ENCODE results near the gene RTN3. TPM values are rescaled to one million over a fixed set of nuclear protein-coding genes. Genes with fewer than 3 reads are reported as not detected.
"Not testable (repeated sequence)": the region's sequence is repeated elsewhere in the genome, so short reads cannot be mapped to it uniquely, and the experiment has no call there.

RTN3 gene
- 100 to 1,000 TPM; 147 to 398 TPM for total RNA-seq
- 100 to 1,000 TPM; 696 to 805 TPM for polyA plus RNA-seq (ENCODE audit: insufficient read length in 2 of 2)
- long read RNA-seq, donor 1, full-length matches to known transcripts, result 317 of 424 reads
- long read RNA-seq, donor 1, partial matches to known transcripts, result 80 of 424 reads
- long read RNA-seq, donor 1, other reads (novel, unspliced or antisense), result 27 of 424 reads
- long read RNA-seq, donor 2, full-length matches to known transcripts, result 140 of 190 reads
- long read RNA-seq, donor 2, partial matches to known transcripts, result 39 of 190 reads
- long read RNA-seq, donor 2, other reads (novel, unspliced or antisense), result 11 of 190 reads
- long read RNA-seq, donor 3, transcript RTN3-205 (8 exons, 2,645 nt), result minor isoform, 9 of 413 reads
- long read RNA-seq, donor 3, transcript RTN3-208 (7 exons, 2,532 nt), result major isoform, 147 of 413 reads
- long read RNA-seq, donor 3, transcript RTN3-203 (6 exons, 2,524 nt), result minor isoform, 7 of 413 reads
- long read RNA-seq, donor 3, partial matches to known transcripts, result 239 of 413 reads
- long read RNA-seq, donor 3, other reads (novel, unspliced or antisense), result 7 of 413 reads
- long read RNA-seq, donor 4, transcript RTN3-208 (7 exons, 2,532 nt), result major isoform, 31 of 58 reads
- long read RNA-seq, donor 4, partial matches to known transcripts, result 17 of 58 reads
- long read RNA-seq, donor 4, other reads (novel, unspliced or antisense), result 5 of 58 reads

GRCh38 chr11:63681321-63682065 lies at the start of gene RTN3:
Gene RTN3, plus strand, starts transcription at chr11:63681500. Its CDS starts 137 bp downstream, at chr11:63681637.
- no peaks in the 10 kb centered on the region for H3K9me3 ChIP-seq (ENCODE audit: control insufficient read depth, insufficient read depth, low read length)
- H3K4me1 ChIP-seq (ENCODE audit: control insufficient read depth, insufficient read depth, low read length), result peaks cover 32% of the 10 kb centered on the region
- under 1% methylated on average over 74 of the region's 74 CpGs for WGBS (ENCODE audit: insufficient coverage)
- peak in 5 of 6 donors; percentile 87 to 99 (median 96) for DNase-seq (ENCODE audit: low read depth in 4 of 6, low spot score in 6 of 6)
- H3K27me3 ChIP-seq (ENCODE audit: control insufficient read depth, insufficient read depth, low read length), result no peaks in the 10 kb centered on the region
- H3K4me3 ChIP-seq (ENCODE audit: low read depth, low read length), result peak within 1 kb of the TSS; percentile 90
- H3K36me3 ChIP-seq (ENCODE audit: control insufficient read depth, insufficient read depth, low read length), result peaks cover 4% of the 10 kb centered on the region
- peak within 1 kb of the TSS; percentile 95 for H3K27ac ChIP-seq (ENCODE audit: low read depth, low read length)

GRCh38 chr11:63635762-63636465 lies 45.4 kb upstream of the RTN3 start:
- H3K27me3 ChIP-seq (ENCODE audit: control insufficient read depth, insufficient read depth, low read length), result no peaks in the 10 kb centered on the region
- H3K4me1 ChIP-seq (ENCODE audit: control insufficient read depth, insufficient read depth, low read length), result no peaks in the 10 kb centered on the region
- no peak overlapping the region for H3K4me3 ChIP-seq (ENCODE audit: low read depth, low read length)
- H3K27ac ChIP-seq (ENCODE audit: low read depth, low read length), result no peak overlapping the region
- H3K9me3 ChIP-seq (ENCODE audit: control insufficient read depth, insufficient read depth, low read length), result no peaks in the 10 kb centered on the region
- DNase-seq (ENCODE audit: low read depth in 4 of 6, low spot score in 6 of 6), result peak in 5 of 6 donors; percentile 50 to 91 (median 62)
- WGBS (ENCODE audit: insufficient coverage), result 58% methylated on average over 4 of the region's 10 CpGs
- H3K36me3 ChIP-seq (ENCODE audit: control insufficient read depth, insufficient read depth, low read length), result peaks cover 13% of the 10 kb centered on the region

- not testable (repeated sequence) for H3K27ac ChIP-seq (ENCODE audit: low read depth, low read length); H3K36me3 ChIP-seq (ENCODE audit: control insufficient read depth, insufficient read depth, low read length); H3K9me3 ChIP-seq (ENCODE audit: control insufficient read depth, insufficient read depth, low read length); DNase-seq (ENCODE audit: low read depth in 4 of 6, low spot score in 6 of 6); H3K4me1 ChIP-seq (ENCODE audit: control insufficient read depth, insufficient read depth, low read length); H3K4me3 ChIP-seq (ENCODE audit: low read depth, low read length); H3K27me3 ChIP-seq (ENCODE audit: control insufficient read depth, insufficient read depth, low read length)
- 98% methylated on average over 7 of the region's 8 CpGs for WGBS (ENCODE audit: insufficient coverage)
Measured at GRCh38 chr11:63638436-63638835, 42.9 kb upstream of the RTN3 start.

GRCh38 chr11:63639199-63639832 lies 42.0 kb upstream of the RTN3 start:
- DNase-seq (ENCODE audit: low read depth in 4 of 6, low spot score in 6 of 6), result peak in 2 of 6 donors; percentile 24 to 31
- H3K36me3 ChIP-seq (ENCODE audit: control insufficient read depth, insufficient read depth, low read length), result peaks cover 4% of the 10 kb centered on the region

GRCh38 chr11:63641727-63642126 lies 39.6 kb upstream of the RTN3 start:
- no peak for DNase-seq (ENCODE audit: low read depth in 4 of 6, low spot score in 6 of 6)
- no peaks in the 10 kb centered on the region for H3K4me1 ChIP-seq (ENCODE audit: control insufficient read depth, insufficient read depth, low read length)
- no peaks in the 10 kb centered on the region for H3K9me3 ChIP-seq (ENCODE audit: control insufficient read depth, insufficient read depth, low read length)
- peaks cover 17% of the 10 kb centered on the region for H3K36me3 ChIP-seq (ENCODE audit: control insufficient read depth, insufficient read depth, low read length)
- no peaks in the 10 kb centered on the region for H3K27me3 ChIP-seq (ENCODE audit: control insufficient read depth, insufficient read depth, low read length)
- no peak overlapping the region for H3K27ac ChIP-seq (ENCODE audit: low read depth, low read length)
- no peak overlapping the region for H3K4me3 ChIP-seq (ENCODE audit: low read depth, low read length)

More at GRCh38 chr11:63639199-63639832, 42.0 kb upstream of the RTN3 start:
- Histone ChIP-seq H3K9me3 (ENCODE audit: control insufficient read depth, insufficient read depth, low read length) (no peaks in the 10 kb centered on the region), H3K27ac (ENCODE audit: low read depth, low read length) (no peak overlapping the region), H3K4me1 (ENCODE audit: control insufficient read depth, insufficient read depth, low read length) (no peaks in the 10 kb centered on the region), H3K4me3 (ENCODE audit: low read depth, low read length) (no peak overlapping the region), H3K27me3 (ENCODE audit: control insufficient read depth, insufficient read depth, low read length) (no peaks in the 10 kb centered on the region)
- WGBS (ENCODE audit: insufficient coverage), result no CpG with 5 or more reads among the region's 3 CpGs

- H3K36me3 ChIP-seq (ENCODE audit: control insufficient read depth, insufficient read depth, low read length), result peaks cover 16% of the 10 kb centered on the region
- H3K4me1 ChIP-seq (ENCODE audit: control insufficient read depth, insufficient read depth, low read length), result no peaks in the 10 kb centered on the region
Measured at GRCh38 chr11:63643205-63643604, 38.1 kb upstream of the RTN3 start.

GRCh38 chr11:63652671-63653070 lies 28.6 kb upstream of the RTN3 start:
- Histone ChIP-seq H3K27ac (ENCODE audit: low read depth, low read length) (no peak overlapping the region), H3K27me3 (ENCODE audit: control insufficient read depth, insufficient read depth, low read length) (no peaks in the 10 kb centered on the region), H3K4me3 (ENCODE audit: low read depth, low read length) (no peak overlapping the region), H3K36me3 (ENCODE audit: control insufficient read depth, insufficient read depth, low read length) (peaks cover 20% of the 10 kb centered on the region), H3K4me1 (ENCODE audit: control insufficient read depth, insufficient read depth, low read length) (no peaks in the 10 kb centered on the region), H3K9me3 (ENCODE audit: control insufficient read depth, insufficient read depth, low read length) (no peaks in the 10 kb centered on the region)
- 95% methylated on average over 2 of the region's 3 CpGs for WGBS (ENCODE audit: insufficient coverage)
- DNase-seq (ENCODE audit: low read depth in 4 of 6, low spot score in 6 of 6), result no peak

More at GRCh38 chr11:63643205-63643604, 38.1 kb upstream of the RTN3 start:
- no peaks in the 10 kb centered on the region for H3K9me3 ChIP-seq (ENCODE audit: control insufficient read depth, insufficient read depth, low read length)
- no peak for DNase-seq (ENCODE audit: low read depth in 4 of 6, low spot score in 6 of 6)
- no peaks in the 10 kb centered on the region for H3K27me3 ChIP-seq (ENCODE audit: control insufficient read depth, insufficient read depth, low read length)
- H3K27ac ChIP-seq (ENCODE audit: low read depth, low read length), result no peak overlapping the region
- H3K4me3 ChIP-seq (ENCODE audit: low read depth, low read length), result no peak overlapping the region
- WGBS (ENCODE audit: insufficient coverage), result no CpG with 5 or more reads among the region's 3 CpGs

GRCh38 chr11:63660972-63661371 lies 20.3 kb upstream of the RTN3 start:
- Histone ChIP-seq H3K9me3 (ENCODE audit: control insufficient read depth, insufficient read depth, low read length) (no peaks in the 10 kb centered on the region), H3K4me1 (ENCODE audit: control insufficient read depth, insufficient read depth, low read length) (no peaks in the 10 kb centered on the region), H3K4me3 (ENCODE audit: low read depth, low read length) (no peak overlapping the region), H3K36me3 (ENCODE audit: control insufficient read depth, insufficient read depth, low read length) (no peaks in the 10 kb centered on the region), H3K27me3 (ENCODE audit: control insufficient read depth, insufficient read depth, low read length) (no peaks in the 10 kb centered on the region), H3K27ac (ENCODE audit: low read depth, low read length) (no peak overlapping the region)
- WGBS (ENCODE audit: insufficient coverage), result 96% methylated on average over 4 of the region's 8 CpGs
- DNase-seq (ENCODE audit: low read depth in 4 of 6, low spot score in 6 of 6), result no peak

GRCh38 chr11:63663809-63664208 lies 17.5 kb upstream of the RTN3 start:
- DNase-seq (ENCODE audit: low read depth in 4 of 6, low spot score in 6 of 6), result no peak
- Histone ChIP-seq H3K4me3 (ENCODE audit: low read depth, low read length) (no peak overlapping the region), H3K4me1 (ENCODE audit: control insufficient read depth, insufficient read depth, low read length) (peaks cover 1% of the 10 kb centered on the region), H3K36me3 (ENCODE audit: control insufficient read depth, insufficient read depth, low read length) (peaks cover 2% of the 10 kb centered on the region), H3K9me3 (ENCODE audit: control insufficient read depth, insufficient read depth, low read length) (no peaks in the 10 kb centered on the region), H3K27me3 (ENCODE audit: control insufficient read depth, insufficient read depth, low read length) (no peaks in the 10 kb centered on the region), H3K27ac (ENCODE audit: low read depth, low read length) (no peak overlapping the region)
- no CpG with 5 or more reads among the region's 1 CpG for WGBS (ENCODE audit: insufficient coverage)

Data from spinal cord (tissue), 10 donors.